SH-SY5Y (cell line): ENCODE data around the gene FOSB.

Experiments used
- GATA2 ChIP-seq: IDR thresholded peaks from 2 replicates; pipeline ENCODE4 v1.6.1; 2011; ENCODE audit warnings: mild to moderate bottlenecking, low read depth, low read length
- GATA3 ChIP-seq: IDR thresholded peaks from 2 replicates; pipeline ENCODE4 v1.6.1; 2011; ENCODE audit warnings: low read depth, mild to moderate bottlenecking, low read length, moderate library complexity

DNA sequence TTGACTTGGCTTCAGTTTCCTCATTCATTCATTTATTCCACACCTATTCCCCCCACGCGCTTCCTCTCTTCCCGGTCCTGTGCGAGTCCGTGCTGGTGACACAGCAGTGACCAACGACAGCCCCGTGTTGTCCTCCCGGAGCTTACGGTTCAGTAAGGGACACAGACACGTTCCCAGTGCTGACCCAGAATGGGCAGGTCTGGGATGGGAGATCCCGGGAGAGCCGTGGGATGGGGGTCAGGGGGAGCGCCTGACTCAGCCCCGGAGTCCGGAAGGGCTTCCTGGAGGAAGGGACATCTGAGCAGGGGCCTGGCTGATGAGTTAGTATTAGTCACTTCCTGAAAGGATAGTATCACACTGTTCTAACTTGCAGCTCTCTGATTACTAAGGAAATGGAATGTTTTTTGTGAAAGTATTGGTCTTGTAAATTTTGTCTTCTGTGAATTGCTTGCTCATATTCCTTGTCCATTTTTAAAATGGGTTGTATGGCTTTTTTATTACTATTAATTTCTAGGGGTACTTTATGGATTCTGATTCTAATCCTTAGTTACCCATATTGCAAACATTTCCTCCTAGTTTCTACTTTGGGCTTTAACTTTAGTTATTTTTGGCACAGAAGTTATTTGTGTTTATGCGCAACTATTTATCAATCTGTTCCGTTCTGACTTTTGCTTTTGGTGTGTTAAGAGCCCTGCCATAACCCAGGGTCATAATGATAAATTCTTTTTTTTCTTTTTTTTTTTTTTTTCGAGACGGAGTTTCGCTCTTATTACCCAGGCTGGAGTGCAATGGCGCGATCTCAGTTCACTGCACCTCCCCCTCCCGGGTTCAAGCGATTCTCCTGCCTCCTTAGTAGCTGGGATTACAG, 43.4 kb upstream of the FOSB start:
- TF ChIP-seq GATA2 (no peak), GATA3 (no peak)
